OCI-LY3 (cell line): Measurements from ENCODE around the gene SPEM2.

Experiments
- H2AFZ ChIP-seq: fragments of 200-600, 300-600 bp; shearing (Covaris generic); 2 replicates; pipeline ENCODE4 v1.6.0; 2014; ENCODE audit warnings: antibody characterized with exemption, low read depth, low read length
- H3K27ac ChIP-seq: fragments of 200-600, 300-600 bp; sonication (generic); 2 replicates; pipeline ENCODE4 v1.5.1; 2014; ENCODE audit warnings: mild to moderate bottlenecking, low read length, moderate library complexity, mixed read lengths
- H3K27me3 ChIP-seq: fragments of 200-600, 300-600 bp; sonication (generic); 2 replicates; pipeline ENCODE4 v1.6.1; 2014; ENCODE audit warnings: low read depth, low read length, mixed read lengths
- H3K36me3 ChIP-seq: fragments of 200-600, 300-600 bp; sonication (generic); replicated peaks from 2 replicates; pipeline ENCODE3; 2014; ENCODE audit warnings: low read depth, low read length, mixed read lengths
- H3K4me1 ChIP-seq: fragments of 300-600, 200-600 bp; sonication (generic); 2 replicates; pipeline ENCODE4 v1.6.1; 2014; ENCODE audit warnings: low read length, mixed read lengths
- H3K4me2 ChIP-seq: fragments of 200-600, 300-600 bp; sonication (generic); 2 replicates; pipeline ENCODE4 v1.6.1; 2014; ENCODE audit warnings: low read length, mixed read lengths
- H3K4me3 ChIP-seq: fragments of 300-600, 200-600 bp; sonication (generic); 2 replicates; pipeline ENCODE4 v1.5.1; 2014; ENCODE audit warnings: antibody characterized with exemption, mild to moderate bottlenecking, low read length, moderate library complexity
- H3K79me2 ChIP-seq: fragments of 300-600, 200-600 bp; shearing (Covaris generic); 2 replicates; pipeline ENCODE4 v1.6.1; 2014; ENCODE audit warnings: mild to moderate bottlenecking, low read length, mixed read lengths
- H3K9ac ChIP-seq: fragments of 300-600, 200-600 bp; shearing (Covaris generic); 2 replicates; pipeline ENCODE4 v1.6.0; 2014; ENCODE audit warnings: mild to moderate bottlenecking, low read length, moderate library complexity
- H3K9me3 ChIP-seq: fragments of 200-600, 300-600 bp; shearing (Covaris generic); 2 replicates; pipeline ENCODE4 v1.6.1; 2014; ENCODE audit warnings: low read length, mixed read lengths; ENCODE audit not compliant: insufficient read depth
- H4K20me1 ChIP-seq: fragments of 200-600, 300-600 bp; sonication (generic); 2 replicates; pipeline ENCODE4 v1.6.1; 2016; ENCODE audit warnings: low read length, mixed read lengths; ENCODE audit not compliant: insufficient read depth
- CTCF ChIP-seq: fragments of 200-600, 300-600 bp; sonication (generic); IDR thresholded peaks from 2 replicates; pipeline ENCODE4 v1.5.1; 2014; ENCODE audit warnings: antibody characterized with exemption, low read length, low read depth
- EZH2phosphoT487 ChIP-seq: fragments of 200-600 bp; shearing (Covaris generic); IDR thresholded peaks from 2 replicates; pipeline ENCODE4 v1.6.1; 2018; ENCODE audit warnings: antibody characterized with exemption, mixed run types, low read depth

The SPEM2 gene

GRCh38 chr17:7443499-7444485 is 18.4 kb downstream of the SPEM2 start:
- Histone ChIP-seq H3K4me2 (no peak overlapping the region), H3K4me3 (no peak overlapping the region), H2AFZ (no peak overlapping the region), H3K27me3 (0 out of 2 replicates have a peak, but pooled peaks cover 3% of the 10 kb centered on the region), H3K79me2 (no peaks in the 10 kb centered on the region), H4K20me1 (no peaks in the 10 kb centered on the region), H3K36me3 (no peaks in the 10 kb centered on the region), H3K9me3 (no peaks in the 10 kb centered on the region), H3K4me1 (peaks cover 6% of the 10 kb centered on the region; the same call in 1 of the 2 replicates), H3K9ac (no peak overlapping the region), H3K27ac (no peak overlapping the region)
- TF ChIP-seq CTCF: no peak
- no peak for TF ChIP-seq EZH2phosphoT487

- no peak within 1 kb of the TSS for H3K27ac ChIP-seq
- H3K9me3 ChIP-seq: no peaks in the 10 kb centered on the region
- H4K20me1 ChIP-seq: no peaks in the 10 kb centered on the region
- no peak within 1 kb of the TSS for H2AFZ ChIP-seq
- TF ChIP-seq EZH2phosphoT487 (no peak), CTCF (no peak)
- no peaks in the 10 kb centered on the region for H3K79me2 ChIP-seq
- H3K4me3 ChIP-seq: no peak within 1 kb of the TSS
- no peaks in the 10 kb centered on the region for H3K36me3 ChIP-seq
- no peak within 1 kb of the TSS for H3K4me2 ChIP-seq
- peaks cover 6% of the 10 kb centered on the region; the same call in 1 of the 2 replicates for H3K4me1 ChIP-seq
- H3K27me3 ChIP-seq: 0 out of 2 replicates have a peak, but pooled peaks cover 3% of the 10 kb centered on the region
- H3K9ac ChIP-seq: no peak within 1 kb of the TSS
These were observed 19.5 kb downstream of the SPEM2 start, which contains the start of gene CHRNB1 for GRCh38 chr17:7444682-7445618. CHRNB1 (plus strand) TSS chr17:7445061; CDS start chr17:7445128, 67 bp downstream.

GRCh38 chr17:7445619-7445968 is 20.2 kb downstream of the SPEM2 start:
- Histone ChIP-seq H3K9ac (no peak overlapping the region), H3K27me3 (no peaks in the 10 kb centered on the region), H3K9me3 (no peaks in the 10 kb centered on the region), H3K79me2 (no peaks in the 10 kb centered on the region), H3K4me3 (no peak overlapping the region), H2AFZ (no peak overlapping the region), H3K36me3 (no peaks in the 10 kb centered on the region), H3K4me1 (peaks cover 2% of the 10 kb centered on the region; the same call in 1 of the 2 replicates), H4K20me1 (no peaks in the 10 kb centered on the region), H3K27ac (no peak overlapping the region), H3K4me2 (no peak overlapping the region)
- TF ChIP-seq CTCF: no peak
- TF ChIP-seq EZH2phosphoT487: no peak
